Activated CD4-positive, alpha-beta T cell treated with anti-CD3 and anti-CD28 coated beads for 36 hours (primary cell): ENCODE measurements around the gene TBC1D2. TPM values are rescaled to one million over a fixed set of nuclear protein-coding genes. Genes with fewer than 3 reads are reported as not detected.

Source experiments
- ATAC-seq: fragments of 200-7000 bp; cut with Tn5 transposase; one replicate; pipeline ENCODE4 v1.10.0; 2021; ENCODE audit warnings: mild to moderate bottlenecking, moderate library complexity
- CTCF ChIA-PET: fragments of 350-600 bp; sonication (Branson Sonifier 250); formaldehyde crosslinking; loops from one replicate; lab custom pipeline; 2021; ENCODE audit warnings: antibody characterized with exemption; lab: Charles Lee
- POLR2A ChIA-PET: fragments of 350-600 bp; sonication (Branson Sonifier 250); formaldehyde crosslinking; loops from one replicate; lab custom pipeline; 2021; ENCODE audit warnings: antibody characterized with exemption, inconsistent platforms; lab: Charles Lee
- DNase-seq: peaks from one replicate; pipeline ENCODE4 v3.0.0-alpha.2; 2020
- H3K27ac Mint-ChIP-seq: one replicate; pipeline ENCODE4 v1.8.0; 2021; ENCODE audit warnings: mixed read lengths
- H3K27me3 Mint-ChIP-seq: one replicate; pipeline ENCODE4 v1.8.0; 2021; ENCODE audit warnings: mixed read lengths
- H3K36me3 Mint-ChIP-seq: one replicate; pipeline ENCODE4 v1.8.0; 2021; ENCODE audit warnings: low read depth, mixed read lengths
- H3K4me1 Mint-ChIP-seq: one replicate; pipeline ENCODE4 v1.8.0; 2021; ENCODE audit warnings: mixed read lengths
- H3K4me3 Mint-ChIP-seq: one replicate; pipeline ENCODE4 v1.8.0; 2021; ENCODE audit warnings: mild to moderate bottlenecking, moderate library complexity, mixed read lengths
- H3K9me3 Mint-ChIP-seq: one replicate; pipeline ENCODE4 v1.8.0; 2021; ENCODE audit warnings: low read depth, mixed read lengths
- intact Hi-C, 2 experiments: fragments of 100-400 bp; cut with DNase I in 1 of 2; cut with micrococcal nuclease in 1 of 2; formaldehyde crosslinking; loops; one replicate each; pipeline versions ENCODE4 v1.14.2 to v1.15.1; 2022 to 2024; cut with DNase I, micrococcal nuclease
- total RNA-seq, 2 experiments: library from RNA; stranded (reverse); gene quantifications; one replicate each; pipeline ENCODE4 v1.2.3, GENCODE V29; 2021

The TBC1D2 gene
- total RNA-seq, 2 experiments from 2014 or later = 2.8 to 3.2 TPM

GRCh38 chr9:98215821-98216220 lies 39.6 kb downstream of the TBC1D2 start:
- ChIA-PET CTCF (no interaction called here), POLR2A (no interaction called here)
- no peaks in the 10 kb centered on the region for H3K9me3 Mint-ChIP-seq
- peak; percentile 33 for DNase-seq
- peaks cover 6% of the 10 kb centered on the region for H3K36me3 Mint-ChIP-seq
- no peak for ATAC-seq
- no peaks in the 10 kb centered on the region for H3K4me1 Mint-ChIP-seq
- no peaks in the 10 kb centered on the region for H3K27me3 Mint-ChIP-seq
- no peak overlapping the region for H3K4me3 Mint-ChIP-seq
- H3K27ac Mint-ChIP-seq = no peak overlapping the region
- intact Hi-C loops = no loop called here

GRCh38 chr9:98215271-98215670 lies 40.2 kb downstream of the TBC1D2 start:
- Mint-ChIP-seq H3K36me3 (peaks cover 6% of the 10 kb centered on the region), H3K4me3 (no peak overlapping the region), H3K9me3 (no peaks in the 10 kb centered on the region), H3K27me3 (no peaks in the 10 kb centered on the region), H3K27ac (no peak overlapping the region), H3K4me1 (no peaks in the 10 kb centered on the region)
- CTCF ChIA-PET = no interaction called here
- POLR2A ChIA-PET = no interaction called here
- DNase-seq (no peak), ATAC-seq (no peak)
- intact Hi-C loops = no loop called here

GRCh38 chr9:98214811-98215210 lies 40.6 kb downstream of the TBC1D2 start:
- no peaks in the 10 kb centered on the region for H3K9me3 Mint-ChIP-seq
- ChIA-PET POLR2A (no interaction called here), CTCF (no interaction called here)
- no peak for DNase-seq
- intact Hi-C loops = no loop called here
- H3K4me1 Mint-ChIP-seq = no peaks in the 10 kb centered on the region
- no peak overlapping the region for H3K27ac Mint-ChIP-seq
- no peaks in the 10 kb centered on the region for H3K27me3 Mint-ChIP-seq
- H3K36me3 Mint-ChIP-seq = peaks cover 6% of the 10 kb centered on the region
- no peak overlapping the region for H3K4me3 Mint-ChIP-seq
- ATAC-seq = no peak

GRCh38 chr9:98211260-98211659 lies 44.2 kb downstream of the TBC1D2 start:
- POLR2A ChIA-PET = no interaction called here
- Mint-ChIP-seq H3K4me1 (no peaks in the 10 kb centered on the region), H3K27me3 (no peaks in the 10 kb centered on the region), H3K9me3 (no peaks in the 10 kb centered on the region), H3K27ac (no peak overlapping the region), H3K36me3 (peaks cover 6% of the 10 kb centered on the region), H3K4me3 (no peak overlapping the region)
- DNase-seq = no peak
- no peak for ATAC-seq
- intact Hi-C loops = no loop called here
- CTCF ChIA-PET = interaction anchor here (0.9 to 1.2 kb wide), 3 partner anchors 9 to 590 kb away, joined by 3 to 5 read pairs (median 4); no protein-coding TSS in a partner anchor

- POLR2A ChIA-PET = no interaction called here
These were observed 45.0 kb downstream of the TBC1D2 start for GRCh38 chr9:98210435-98210834.

GRCh38 chr9:98209530-98209929 lies 45.9 kb downstream of the TBC1D2 start:
- ATAC-seq = no peak
- H3K9me3 Mint-ChIP-seq = no peaks in the 10 kb centered on the region
- H3K36me3 Mint-ChIP-seq = no peaks in the 10 kb centered on the region
- no peak overlapping the region for H3K4me3 Mint-ChIP-seq
- ChIA-PET POLR2A (no interaction called here), CTCF (interaction anchor here (0.7 to 1.1 kb wide), 2 partner anchors 26 to 313 kb away, joined by 4 to 6 read pairs; no protein-coding TSS in a partner anchor)
- H3K4me1 Mint-ChIP-seq = peaks cover 2% of the 10 kb centered on the region
- H3K27ac Mint-ChIP-seq = no peak overlapping the region
- intact Hi-C loops = loop anchor here in 1 of 2 experiments (5.0 to 10.0 kb wide), 2 partner anchors 287 to 495 kb away; partner anchors contain the start of genes GABBR2 and TRMO
- no peaks in the 10 kb centered on the region for H3K27me3 Mint-ChIP-seq
- DNase-seq = no peak

More at GRCh38 chr9:98210435-98210834, 45.0 kb downstream of the TBC1D2 start:
- no peak overlapping the region for H3K27ac Mint-ChIP-seq
- no peaks in the 10 kb centered on the region for H3K27me3 Mint-ChIP-seq
- no peaks in the 10 kb centered on the region for H3K9me3 Mint-ChIP-seq
- DNase-seq (no peak), ATAC-seq (no peak)
- H3K4me1 Mint-ChIP-seq = peaks cover 2% of the 10 kb centered on the region
- peaks cover 6% of the 10 kb centered on the region for H3K36me3 Mint-ChIP-seq
- H3K4me3 Mint-ChIP-seq = no peak overlapping the region
- intact Hi-C loops = no loop called here
- CTCF ChIA-PET = interaction anchor here (0.9 to 1.2 kb wide), 2 partner anchors 53 to 591 kb away, joined by 3 to 5 read pairs; no protein-coding TSS in a partner anchor

- intact Hi-C loops = loop anchor here in 1 of 2 experiments (5.0 to 10.0 kb wide), 2 partner anchors 286 to 496 kb away; partner anchors contain the start of genes GABBR2 and TRMO
- POLR2A ChIA-PET = no interaction called here
- Mint-ChIP-seq H3K4me1 (peaks cover 2% of the 10 kb centered on the region), H3K27ac (no peak overlapping the region), H3K36me3 (no peaks in the 10 kb centered on the region), H3K4me3 (no peak overlapping the region), H3K27me3 (no peaks in the 10 kb centered on the region), H3K9me3 (no peaks in the 10 kb centered on the region)
- CTCF ChIA-PET = interaction anchor here (0.7 to 1.1 kb wide), 3 partner anchors 27 to 55 kb away, joined by 3 to 4 read pairs (median 3); no protein-coding TSS in a partner anchor
- ATAC-seq (no peak), DNase-seq (no peak)
These were observed 46.8 kb downstream of the TBC1D2 start for GRCh38 chr9:98208635-98209034.

GRCh38 chr9:98207606-98208005 lies 47.8 kb downstream of the TBC1D2 start:
- Mint-ChIP-seq H3K27ac (no peak overlapping the region), H3K36me3 (no peaks in the 10 kb centered on the region), H3K27me3 (no peaks in the 10 kb centered on the region), H3K9me3 (no peaks in the 10 kb centered on the region), H3K4me3 (no peak overlapping the region), H3K4me1 (peaks cover 2% of the 10 kb centered on the region)
- intact Hi-C loops = loop anchor here in 1 of 2 experiments (5.0 to 10.0 kb wide), 2 partner anchors 285 to 497 kb away; partner anchors contain the start of genes GABBR2 and TRMO
- POLR2A ChIA-PET = no interaction called here
- ATAC-seq = no peak
- CTCF ChIA-PET = interaction anchor here (0.7 kb wide), 1 partner anchor 85 kb away, joined by 3 read pairs; no protein-coding TSS in a partner anchor
- no peak for DNase-seq

- POLR2A ChIA-PET = no interaction called here
- no peak for DNase-seq
- H3K27ac Mint-ChIP-seq = no peak overlapping the region
- no peak for ATAC-seq
- CTCF ChIA-PET = interaction anchor here (2.3 kb wide), 1 partner anchor 18 kb away, joined by 6 read pairs; no protein-coding TSS in a partner anchor
- no peak overlapping the region for H3K4me3 Mint-ChIP-seq
- peaks cover 2% of the 10 kb centered on the region for H3K4me1 Mint-ChIP-seq
- no peaks in the 10 kb centered on the region for H3K27me3 Mint-ChIP-seq
- H3K9me3 Mint-ChIP-seq = no peaks in the 10 kb centered on the region
- intact Hi-C loops = loop anchor here in 1 of 2 experiments (5.0 to 10.0 kb wide), 2 partner anchors 284 to 498 kb away; partner anchors contain the start of genes GABBR2 and TRMO
- H3K36me3 Mint-ChIP-seq = no peaks in the 10 kb centered on the region
These were observed 48.7 kb downstream of the TBC1D2 start for GRCh38 chr9:98206754-98207153.

GRCh38 chr9:98204692-98205091 lies 50.8 kb downstream of the TBC1D2 start:
- Mint-ChIP-seq H3K27me3 (no peaks in the 10 kb centered on the region), H3K4me3 (no peak overlapping the region), H3K4me1 (peaks cover 2% of the 10 kb centered on the region), H3K36me3 (no peaks in the 10 kb centered on the region), H3K9me3 (no peaks in the 10 kb centered on the region), H3K27ac (no peak overlapping the region)
- ATAC-seq (no peak), DNase-seq (no peak)
- ChIA-PET POLR2A (interaction anchor here (0.9 kb wide), 1 partner anchor 9 kb away, joined by 3 read pairs; no protein-coding TSS in a partner anchor), CTCF (interaction anchor here (0.6 to 3.0 kb wide), 20 partner anchors 8 to 569 kb away, joined by 3 to 32 read pairs (median 4); partner anchors contain the start of genes CORO2A and TRIM14)
- intact Hi-C loops = loop anchor here (1.0 to 10.0 kb wide), 5 partner anchors 59 to 500 kb away; partner anchors contain the start of genes GABBR2 (in 1 of the 2) and TRMO (in 1 of the 2)

- intact Hi-C loops = loop anchor here in 1 of 2 experiments (10.0 kb wide), 1 partner anchor 502 kb away; the partner anchor contains the start of gene GABBR2
- DNase-seq = no peak
- Mint-ChIP-seq H3K4me1 (peaks cover 2% of the 10 kb centered on the region), H3K36me3 (no peaks in the 10 kb centered on the region), H3K27ac (no peak overlapping the region), H3K9me3 (no peaks in the 10 kb centered on the region), H3K27me3 (no peaks in the 10 kb centered on the region), H3K4me3 (no peak overlapping the region)
- ChIA-PET POLR2A (no interaction called here), CTCF (interaction anchor here (0.6 to 1.9 kb wide), 7 partner anchors 8 to 82 kb away, joined by 3 to 4 read pairs (median 4); partner anchors contain the start of gene TBC1D2)
- ATAC-seq = no peak
These were observed 52.3 kb downstream of the TBC1D2 start for GRCh38 chr9:98203153-98203552.
